ENCODE data around the gene NEAT1.

The NEAT1 gene

GRCh38 chr11:65414776-65415498 lies 7.7 kb upstream of the NEAT1 start:
- Mint-ChIP-seq H3K27me3 (no peaks in the 10 kb centered on the region), H3K27ac (peak overlapping the region; percentile 59), H3K9me3 (no peaks in the 10 kb centered on the region), H3K4me1 (peaks cover 33% of the 10 kb centered on the region), H3K4me3 (no peak overlapping the region), H3K36me3 (no peaks in the 10 kb centered on the region)

- H3K27ac Mint-ChIP-seq, result no peak overlapping the region
Observed at GRCh38 chr11:65415499-65416340, 6.9 kb upstream of the NEAT1 start.

GRCh38 chr11:65416341-65416824 lies 6.2 kb upstream of the NEAT1 start:
- peak overlapping the region; percentile 96 for H3K4me3 Mint-ChIP-seq
- no peaks in the 10 kb centered on the region for H3K27me3 Mint-ChIP-seq
- H3K27ac Mint-ChIP-seq, result peak overlapping the region; percentile 97
- peaks cover 44% of the 10 kb centered on the region for H3K4me1 Mint-ChIP-seq
- H3K36me3 Mint-ChIP-seq, result no peaks in the 10 kb centered on the region
- H3K9me3 Mint-ChIP-seq, result no peaks in the 10 kb centered on the region

More at GRCh38 chr11:65415499-65416340, 6.9 kb upstream of the NEAT1 start:
- Mint-ChIP-seq H3K36me3 (no peaks in the 10 kb centered on the region), H3K9me3 (no peaks in the 10 kb centered on the region), H3K4me3 (peak overlapping the region; percentile 96), H3K4me1 (peaks cover 41% of the 10 kb centered on the region), H3K27me3 (no peaks in the 10 kb centered on the region)

GRCh38 chr11:65416841-65417701 lies 5.5 kb upstream of the NEAT1 start:
- Mint-ChIP-seq H3K36me3 (no peaks in the 10 kb centered on the region), H3K4me1 (peaks cover 44% of the 10 kb centered on the region), H3K9me3 (no peaks in the 10 kb centered on the region), H3K27me3 (no peaks in the 10 kb centered on the region), H3K27ac (peak overlapping the region; percentile 97), H3K4me3 (peak overlapping the region; percentile 96)

- Mint-ChIP-seq H3K4me3 (peak overlapping the region; percentile 96), H3K36me3 (peaks cover 1% of the 10 kb centered on the region), H3K27ac (peak overlapping the region; percentile 97), H3K9me3 (no peaks in the 10 kb centered on the region), H3K4me1 (peaks cover 44% of the 10 kb centered on the region), H3K27me3 (no peaks in the 10 kb centered on the region)
Observed at GRCh38 chr11:65417702-65418430, 4.7 kb upstream of the NEAT1 start.

- Mint-ChIP-seq H3K4me3 (peak overlapping the region; percentile 96), H3K9me3 (no peaks in the 10 kb centered on the region), H3K36me3 (peaks cover 3% of the 10 kb centered on the region), H3K27ac (peak overlapping the region; percentile 97), H3K27me3 (no peaks in the 10 kb centered on the region), H3K4me1 (peaks cover 44% of the 10 kb centered on the region)
Observed at GRCh38 chr11:65418431-65418680, 4.2 kb upstream of the NEAT1 start.

GRCh38 chr11:65418681-65419459 lies 3.7 kb upstream of the NEAT1 start:
- Mint-ChIP-seq H3K4me3 (peak overlapping the region; percentile 96), H3K4me1 (peaks cover 44% of the 10 kb centered on the region), H3K36me3 (peaks cover 5% of the 10 kb centered on the region), H3K27ac (peak overlapping the region; percentile 97), H3K27me3 (no peaks in the 10 kb centered on the region), H3K9me3 (no peaks in the 10 kb centered on the region)

- Mint-ChIP-seq H3K27me3 (no peaks in the 10 kb centered on the region), H3K36me3 (peaks cover 10% of the 10 kb centered on the region), H3K27ac (peak overlapping the region; percentile 97), H3K4me1 (peaks cover 44% of the 10 kb centered on the region), H3K9me3 (no peaks in the 10 kb centered on the region), H3K4me3 (peak overlapping the region; percentile 96)
Observed at GRCh38 chr11:65419460-65419771, 3.2 kb upstream of the NEAT1 start.

GRCh38 chr11:65419772-65420481 lies 2.7 kb upstream of the NEAT1 start:
- H3K36me3 Mint-ChIP-seq, result peaks cover 15% of the 10 kb centered on the region
- no peaks in the 10 kb centered on the region for H3K9me3 Mint-ChIP-seq
- peaks cover 44% of the 10 kb centered on the region for H3K4me1 Mint-ChIP-seq
- H3K4me3 Mint-ChIP-seq, result peak overlapping the region; percentile 96
- no peaks in the 10 kb centered on the region for H3K27me3 Mint-ChIP-seq
- H3K27ac Mint-ChIP-seq, result peak overlapping the region; percentile 97

GRCh38 chr11:65420506-65420905 lies 2.1 kb upstream of the NEAT1 start:
- Mint-ChIP-seq H3K4me1 (peaks cover 44% of the 10 kb centered on the region), H3K36me3 (peaks cover 17% of the 10 kb centered on the region), H3K27me3 (no peaks in the 10 kb centered on the region), H3K9me3 (no peaks in the 10 kb centered on the region), H3K27ac (peak overlapping the region; percentile 97), H3K4me3 (peak overlapping the region; percentile 96)

GRCh38 chr11:65420979-65421793 lies 1.4 kb upstream of the NEAT1 start:
- Mint-ChIP-seq H3K27ac (peak overlapping the region; percentile 97), H3K9me3 (no peaks in the 10 kb centered on the region), H3K4me1 (peaks cover 38% of the 10 kb centered on the region), H3K36me3 (peaks cover 19% of the 10 kb centered on the region), H3K27me3 (no peaks in the 10 kb centered on the region), H3K4me3 (peak overlapping the region; percentile 96)

- Mint-ChIP-seq H3K4me3 (peak overlapping the region; percentile 96), H3K27me3 (no peaks in the 10 kb centered on the region), H3K4me1 (peaks cover 38% of the 10 kb centered on the region), H3K36me3 (peaks cover 23% of the 10 kb centered on the region), H3K27ac (peak overlapping the region; percentile 97), H3K9me3 (no peaks in the 10 kb centered on the region)
Observed at GRCh38 chr11:65421794-65422632, 585 bp upstream of the NEAT1 start.
